H9 (cell line): Measurements from ENCODE around the gene LHFPL6. TPM values are rescaled to one million over a fixed set of nuclear protein-coding genes. Genes with fewer than 3 reads are reported as not detected.

ENCODE experiments used
- DNase-seq: peaks from one replicate; pipeline ENCODE4 v3.0.0-alpha.2; 2017
- H2AFZ ChIP-seq: one replicate; pipeline ENCODE4 v1.6.1; 2013; ENCODE audit warnings: mild to moderate bottlenecking, low read length, control low read depth, moderate library complexity
- H2AK5ac ChIP-seq: 2 replicates; pipeline ENCODE4 v1.6.1; 2013; ENCODE audit warnings: low read length, control low read depth, mixed read lengths; ENCODE audit not compliant: insufficient read length
- H2BK120ac ChIP-seq: one replicate; pipeline ENCODE4 v1.6.1; 2013; ENCODE audit warnings: low read depth, mild to moderate bottlenecking, low read length, control low read depth, inconsistent platforms; ENCODE audit not compliant: poor library complexity, severe bottlenecking
- H2BK12ac ChIP-seq: 2 replicates; pipeline ENCODE4 v1.6.1; 2013; ENCODE audit warnings: low read length, control low read depth, mixed read lengths, low read depth; ENCODE audit not compliant: insufficient read length
- H2BK15ac ChIP-seq: 2 replicates; pipeline ENCODE4 v1.6.1; 2013; ENCODE audit warnings: low read depth, low read length, control low read depth
- H2BK20ac ChIP-seq: one replicate; pipeline ENCODE4 v1.6.1; 2013; ENCODE audit warnings: low read depth, mild to moderate bottlenecking, low read length, control low read depth, inconsistent platforms; ENCODE audit not compliant: poor library complexity, severe bottlenecking
- H2BK5ac ChIP-seq: 2 replicates; pipeline ENCODE4 v1.6.1; 2013; ENCODE audit warnings: low read length, control low read depth, mixed read lengths; ENCODE audit not compliant: insufficient read length
- H3K14ac ChIP-seq: 2 replicates; pipeline ENCODE4 v1.6.1; 2013; ENCODE audit warnings: low read length, control low read depth; ENCODE audit not compliant: insufficient read depth
- H3K18ac ChIP-seq: 2 replicates; pipeline ENCODE4 v1.6.1; 2013; ENCODE audit warnings: low read depth, mild to moderate bottlenecking, mixed read lengths, low read length, control low read depth; ENCODE audit not compliant: insufficient read length
- H3K23ac ChIP-seq: 2 replicates; pipeline ENCODE4 v1.6.1; 2013; ENCODE audit warnings: low read length, control low read depth, mixed read lengths, low read depth; ENCODE audit not compliant: insufficient read length
- H3K23me2 ChIP-seq: 2 replicates; pipeline ENCODE4 v1.6.1; 2013; ENCODE audit warnings: low read depth, mild to moderate bottlenecking, mixed read lengths, low read length, control low read depth; ENCODE audit not compliant: insufficient read length, poor library complexity, severe bottlenecking
- H3K27ac ChIP-seq: 2 replicates; pipeline ENCODE4 v1.5.1; 2013; ENCODE audit warnings: low read length, control low read depth, mixed read lengths, low read depth; ENCODE audit not compliant: insufficient read length
- H3K27me3 ChIP-seq: 2 replicates; pipeline ENCODE4 v1.6.1; 2013; ENCODE audit warnings: low read length, control low read depth, inconsistent platforms; ENCODE audit not compliant: insufficient read depth
- H3K4ac ChIP-seq: 2 replicates; pipeline ENCODE4 v1.6.1; 2013; ENCODE audit warnings: low read depth, mild to moderate bottlenecking, control low read depth, inconsistent platforms, low read length, moderate library complexity
- H3K4me1 ChIP-seq: 2 replicates; pipeline ENCODE4 v1.6.1; 2013; ENCODE audit warnings: low read length, control low read depth, inconsistent platforms; ENCODE audit not compliant: insufficient read depth
- H3K4me2 ChIP-seq: 2 replicates; pipeline ENCODE4 v1.6.1; 2013; ENCODE audit warnings: low read length, control low read depth, mixed read lengths; ENCODE audit not compliant: insufficient read length, insufficient read depth
- H3K56ac ChIP-seq: 2 replicates; pipeline ENCODE4 v1.6.1; 2013; ENCODE audit warnings: low read depth, mild to moderate bottlenecking, mixed read lengths, low read length, control low read depth; ENCODE audit not compliant: insufficient read length
- H3K79me1 ChIP-seq: 2 replicates; pipeline ENCODE4 v1.6.1; 2013; ENCODE audit warnings: low read depth, mild to moderate bottlenecking, moderate library complexity, low read length, control low read depth, inconsistent platforms; ENCODE audit not compliant: insufficient read depth, poor library complexity, severe bottlenecking
- H3K79me2 ChIP-seq: 2 replicates; pipeline ENCODE4 v1.6.1; 2013; ENCODE audit warnings: low read length, control low read depth, inconsistent platforms; ENCODE audit not compliant: insufficient read depth
- H3K9ac ChIP-seq: 2 replicates; pipeline ENCODE4 v1.6.1; 2013; ENCODE audit warnings: low read length, control low read depth, mixed read lengths; ENCODE audit not compliant: insufficient read length; ENCODE audit errors: extremely low read depth
- H3K9me3 ChIP-seq: one replicate; pipeline ENCODE4 v1.6.1; 2013; ENCODE audit warnings: low read depth, low read length, inconsistent platforms; ENCODE audit not compliant: control insufficient read depth
- H3T11ph ChIP-seq: one replicate; pipeline ENCODE4 v1.6.1; 2013; ENCODE audit warnings: mild to moderate bottlenecking, low read length, control low read depth, inconsistent platforms
- H4K20me1 ChIP-seq: one replicate; pipeline ENCODE4 v1.6.1; 2013; ENCODE audit not compliant: control insufficient read depth, insufficient read length, insufficient read depth
- H4K5ac ChIP-seq: 2 replicates; pipeline ENCODE4 v1.6.1; 2013; ENCODE audit warnings: low read depth, mild to moderate bottlenecking, mixed read lengths, low read length, control low read depth; ENCODE audit not compliant: insufficient read length
- H4K8ac ChIP-seq: replicated peaks from 2 replicates; pipeline ENCODE4 v1.6.1; 2013; ENCODE audit warnings: low read length, control low read depth, mixed read lengths, low read depth; ENCODE audit not compliant: insufficient read length
- H4K91ac ChIP-seq: 2 replicates; pipeline ENCODE4 v1.6.1; 2013; ENCODE audit warnings: low read depth, mild to moderate bottlenecking, moderate library complexity, mixed read lengths, low read length, control low read depth; ENCODE audit not compliant: insufficient read length
- H3K27ac Mint-ChIP-seq, 3 experiments: 2 replicates in 2 of 3; 3 replicates in 1 of 3; pipeline ENCODE4 v1.8.0; 2020 to 2021; ENCODE audit warnings: mixed read lengths in 3 of 3, mild to moderate bottlenecking in 1 of 3, moderate library complexity in 1 of 3
- H3K27me3 Mint-ChIP-seq: 2 replicates; pipeline ENCODE4 v1.8.0; 2021; ENCODE audit warnings: low read depth, mild to moderate bottlenecking, moderate library complexity, mixed read lengths
- H3K36me3 Mint-ChIP-seq, 3 experiments: 2 replicates in 2 of 3; 3 replicates in 1 of 3; pipeline ENCODE4 v1.8.0; 2020 to 2021; ENCODE audit warnings: low read depth in 3 of 3, mixed read lengths in 3 of 3; ENCODE audit not compliant: insufficient read depth in 1 of 3
- H3K4me1 Mint-ChIP-seq, 2 experiments: 2 replicates each; pipeline ENCODE4 v1.8.0; 2020; ENCODE audit warnings: mixed read lengths in 2 of 2
- H3K4me3 Mint-ChIP-seq, 2 experiments: 2 replicates in 1 of 2; 3 replicates in 1 of 2; pipeline ENCODE4 v1.8.0; 2020 to 2021; ENCODE audit warnings: mild to moderate bottlenecking in 2 of 2, mixed read lengths in 2 of 2, moderate library complexity in 1 of 2
- H3K9me3 Mint-ChIP-seq, 2 experiments: 2 replicates in 1 of 2; 3 replicates in 1 of 2; pipeline ENCODE4 v1.8.0; 2020; ENCODE audit warnings: mild to moderate bottlenecking in 2 of 2, mixed read lengths in 2 of 2, moderate library complexity in 1 of 2
- WGBS: extraction: QIAGEN DNeasy Blood & Tissue Kit; methylation state at CpG from one replicate; pipeline ENCODE4 v1.1.7; 2013; ENCODE audit warnings: missing lambda C conversion rate, low lambda C conversion rate, mixed read lengths; ENCODE audit not compliant: insufficient read length; ENCODE audit errors: extremely low coverage; 5-methylcytosine and 5-hydroxymethylcytosine counted together
- total RNA-seq: library from RNA; stranded (reverse); gene quantifications from 2 replicates; pipeline ENCODE4 v1.2.1, GENCODE V29; 2021
- TF ChIP-seq, protein P1 (sequence below): fragments of 200-600 bp; sonication (generic); conservative IDR thresholded peaks from 3 replicates; pipeline ENCODE4 v1.8.0; 2021; ENCODE audit warnings: antibody characterized with exemption, mild to moderate bottlenecking

The LHFPL6 gene
- total RNA-seq, 1 experiment from 2014 or later: 3.5 TPM

DNA sequence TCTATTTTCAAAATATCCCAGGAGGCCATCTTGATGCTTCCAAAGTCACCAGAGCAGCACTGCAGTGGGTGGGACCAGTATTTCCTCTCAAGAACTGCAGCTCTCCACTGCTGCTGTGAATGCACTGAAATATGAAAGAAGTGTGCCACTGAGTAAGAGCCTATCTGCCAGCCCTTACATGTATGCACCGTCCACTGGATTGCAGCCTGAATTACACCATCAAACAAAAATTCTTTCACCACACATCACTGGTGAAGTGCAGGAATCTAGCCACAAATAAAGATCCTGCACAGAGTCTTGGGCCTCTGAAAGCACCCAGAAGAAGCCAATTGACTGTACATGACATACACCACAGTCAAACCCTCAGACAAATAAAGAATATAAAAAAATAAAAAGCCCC, 249.0 kb downstream of the LHFPL6 start:
- no peaks in the 10 kb centered on the region for H4K20me1 ChIP-seq
- no peak overlapping the region for H3K4me2 ChIP-seq
- no peak overlapping the region for H3K23ac ChIP-seq
- no peak overlapping the region for H3K18ac ChIP-seq
- H2AK5ac ChIP-seq: no peak overlapping the region
- no CpG with 5 or more reads among the region's 1 CpG for WGBS
- TF ChIP-seq, protein P1, sequence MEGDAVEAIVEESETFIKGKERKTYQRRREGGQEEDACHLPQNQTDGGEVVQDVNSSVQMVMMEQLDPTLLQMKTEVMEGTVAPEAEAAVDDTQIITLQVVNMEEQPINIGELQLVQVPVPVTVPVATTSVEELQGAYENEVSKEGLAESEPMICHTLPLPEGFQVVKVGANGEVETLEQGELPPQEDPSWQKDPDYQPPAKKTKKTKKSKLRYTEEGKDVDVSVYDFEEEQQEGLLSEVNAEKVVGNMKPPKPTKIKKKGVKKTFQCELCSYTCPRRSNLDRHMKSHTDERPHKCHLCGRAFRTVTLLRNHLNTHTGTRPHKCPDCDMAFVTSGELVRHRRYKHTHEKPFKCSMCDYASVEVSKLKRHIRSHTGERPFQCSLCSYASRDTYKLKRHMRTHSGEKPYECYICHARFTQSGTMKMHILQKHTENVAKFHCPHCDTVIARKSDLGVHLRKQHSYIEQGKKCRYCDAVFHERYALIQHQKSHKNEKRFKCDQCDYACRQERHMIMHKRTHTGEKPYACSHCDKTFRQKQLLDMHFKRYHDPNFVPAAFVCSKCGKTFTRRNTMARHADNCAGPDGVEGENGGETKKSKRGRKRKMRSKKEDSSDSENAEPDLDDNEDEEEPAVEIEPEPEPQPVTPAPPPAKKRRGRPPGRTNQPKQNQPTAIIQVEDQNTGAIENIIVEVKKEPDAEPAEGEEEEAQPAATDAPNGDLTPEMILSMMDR: no peak
- H2BK15ac ChIP-seq: no peak overlapping the region
- no peak overlapping the region for H3K27ac ChIP-seq
- H3K23me2 ChIP-seq: no peaks in the 10 kb centered on the region
- H3K4ac ChIP-seq: no peak overlapping the region
- peaks cover 3% of the 10 kb centered on the region; the same call in 1 of the 2 replicates for H3K4me1 ChIP-seq
- H2BK5ac ChIP-seq: no peak overlapping the region
- H3K36me3 Mint-ChIP-seq: peaks cover 0 to 2% (median 0%) of the 10 kb centered on the region in 3 experiments; a peak in 2 of 7 replicates
- H3K27me3 Mint-ChIP-seq: peaks cover 76% of the 10 kb centered on the region
- peaks cover 3% of the 10 kb centered on the region in 2 experiments; a peak in 2 of 5 replicates for H3K9me3 Mint-ChIP-seq
- H3K14ac ChIP-seq: no peak overlapping the region
- no peak overlapping the region for H3K27ac Mint-ChIP-seq
- no peaks in the 10 kb centered on the region for H3K9me3 ChIP-seq
- no peak overlapping the region for H2BK12ac ChIP-seq
- no peak overlapping the region for H3T11ph ChIP-seq
- no peaks in the 10 kb centered on the region for H3K79me1 ChIP-seq
- no peaks in the 10 kb centered on the region for H3K79me2 ChIP-seq
- no peak overlapping the region for H2BK120ac ChIP-seq
- H4K5ac ChIP-seq: no peak overlapping the region
- H3K4me3 Mint-ChIP-seq: no peak overlapping the region
- no peak overlapping the region for H4K8ac ChIP-seq
- no peak overlapping the region for H3K9ac ChIP-seq
- DNase-seq: no peak
- no peak overlapping the region for H3K56ac ChIP-seq
- H4K91ac ChIP-seq: no peak overlapping the region
- no peak overlapping the region for H2BK20ac ChIP-seq
- no peak overlapping the region for H2AFZ ChIP-seq
- H3K4me1 Mint-ChIP-seq: peaks cover 15 to 19% of the 10 kb centered on the region in 2 experiments
- no peaks in the 10 kb centered on the region; the same call in 1 of the 2 replicates for H3K27me3 ChIP-seq
